CD4-positive, alpha-beta memory T cell (primary cell): ENCODE measurements around the gene CREB3L4. TPM values are rescaled to one million over a fixed set of nuclear protein-coding genes. Genes with fewer than 3 reads are reported as not detected.
"Not testable (repeated sequence)": the region's sequence is repeated elsewhere in the genome, so short reads cannot be mapped to it uniquely, and the experiment has no call there.

Experiments
- CTCF ChIA-PET: fragments of 350-600 bp; sonication (Branson Sonifier 250); formaldehyde crosslinking; loops from one replicate; lab custom pipeline; 2021; ENCODE audit warnings: inconsistent platforms; ENCODE audit not compliant: partially characterized antibody; lab: Charles Lee
- POLR2A ChIA-PET: fragments of 350-600 bp; sonication (Branson Sonifier 250); formaldehyde crosslinking; loops from one replicate; lab custom pipeline; 2021; ENCODE audit not compliant: partially characterized antibody; lab: Charles Lee
- DNase-seq, 5 donors: peaks; one replicate each; pipeline versions ENCODE4 v3.0.0 to v3.0.0-alpha.2; 2020 to 2022; ENCODE audit warnings: mixed read lengths in 1 of 5
- H3K27ac ChIP-seq: one replicate; pipeline ENCODE4 v1.7.0; 2013; ENCODE audit warnings: low read depth, low read length
- H3K27me3 ChIP-seq: 2 replicates; pipeline ENCODE4 v1.7.0; 2013; ENCODE audit warnings: mild to moderate bottlenecking, low read length, moderate library complexity; ENCODE audit not compliant: insufficient read depth
- H3K36me3 ChIP-seq: 2 replicates; pipeline ENCODE4 v1.7.0; 2013; ENCODE audit warnings: mild to moderate bottlenecking, low read length, moderate library complexity; ENCODE audit not compliant: insufficient read depth
- H3K4me1 ChIP-seq: 2 replicates; pipeline ENCODE4 v1.7.0; 2013; ENCODE audit warnings: mild to moderate bottlenecking, low read length, moderate library complexity; ENCODE audit not compliant: insufficient read depth
- H3K4me3 ChIP-seq, 2 donors: one replicate each; pipeline ENCODE4 v1.7.0; 2013; ENCODE audit warnings: low read length in 2 of 2, mild to moderate bottlenecking in 1 of 2
- H3K9me3 ChIP-seq, 2 donors: one replicate each; pipeline ENCODE4 v1.7.0; 2013; ENCODE audit warnings: low read length in 2 of 2, control low read depth in 1 of 2; ENCODE audit not compliant: control insufficient read depth in 1 of 2
- H3K27ac Mint-ChIP-seq, 7 donors: one replicate each; pipeline ENCODE4 v1.8.0; 2020 to 2021; ENCODE audit warnings: mixed read lengths in 7 of 7, mild to moderate bottlenecking in 6 of 7, inconsistent platforms in 3 of 7, moderate library complexity in 3 of 7
- H3K27me3 Mint-ChIP-seq, 2 donors: one replicate each; pipeline ENCODE4 v1.8.0; 2020 to 2021; ENCODE audit warnings: mixed read lengths in 2 of 2
- H3K36me3 Mint-ChIP-seq, 2 donors: one replicate each; pipeline ENCODE4 v1.8.0; 2020 to 2021; ENCODE audit warnings: mixed read lengths in 2 of 2, inconsistent platforms in 1 of 2, mild to moderate bottlenecking in 1 of 2
- H3K4me1 Mint-ChIP-seq, 4 donors: one replicate each; pipeline ENCODE4 v1.8.0; 2020 to 2021; ENCODE audit warnings: mixed read lengths in 4 of 4, mild to moderate bottlenecking in 1 of 4
- H3K4me3 Mint-ChIP-seq, 8 donors: one replicate each; pipeline ENCODE4 v1.8.0; 2020 to 2021; ENCODE audit warnings: mixed read lengths in 8 of 8, mild to moderate bottlenecking in 7 of 8, moderate library complexity in 6 of 8, inconsistent platforms in 3 of 8
- H3K9me3 Mint-ChIP-seq, 8 donors: one replicate each; pipeline ENCODE4 v1.8.0; 2020 to 2021; ENCODE audit warnings: mixed read lengths in 8 of 8, mild to moderate bottlenecking in 5 of 8, inconsistent platforms in 3 of 8, moderate library complexity in 1 of 8
- intact Hi-C: fragments of 100-400 bp; cut with micrococcal nuclease; formaldehyde crosslinking; loops from one replicate; pipeline ENCODE4 v1.15.1; 2023
- polyA plus RNA-seq, 2 donors: library from polyadenylated mRNA; unstranded; fragments of 300-500 nt; fragmentation: Illumina TruSeq; gene quantifications; one replicate each; pipeline ENCODE4 v1.2.3, GENCODE V29; 2021
- total RNA-seq, 2 experiments: library from RNA; stranded (reverse); gene quantifications; one replicate each; pipeline ENCODE4 v1.2.3, GENCODE V29; 2021

Gene CREB3L4
- total and polyA plus RNA-seq, 4 experiments from 2014 or later = 1.2 to 9.8 (median 6.3) TPM

- ChIA-PET POLR2A (interaction anchor here (0.6 to 1.9 kb wide), 3 partner anchors 17 to 238 kb away, joined by 3 to 7 read pairs (median 6); partner anchors contain the start of genes GATAD2B and JTB), CTCF (interaction anchor here (1.1 to 1.5 kb wide), 2 partner anchors 9 to 198 kb away, joined by 3 to 7 read pairs; partner anchors contain the start of gene RAB13)
- H3K9me3 Mint-ChIP-seq = peaks cover 0 to 6% (median 0%) of the 10 kb centered on the region in 8 donors
- peaks cover 18 to 31% (median 24%) of the 10 kb centered on the region in 4 donors for H3K4me1 Mint-ChIP-seq
- Histone ChIP-seq H3K9me3 (no peaks in the 10 kb centered on the region), H3K27me3 (no peaks in the 10 kb centered on the region), H3K4me1 (peaks cover 29% of the 10 kb centered on the region), H3K36me3 (peaks cover 15% of the 10 kb centered on the region), H3K27ac (no peak overlapping the region), H3K4me3 (no peak overlapping the region)
- peak overlapping the region in 2 of 7 donors; percentile 53 to 65 for H3K27ac Mint-ChIP-seq
- no peaks in the 10 kb centered on the region for H3K27me3 Mint-ChIP-seq
- peak overlapping the region in 1 of 8 donors; percentile 10 for H3K4me3 Mint-ChIP-seq
- peaks cover 29 to 41% of the 10 kb centered on the region in 2 donors for H3K36me3 Mint-ChIP-seq
- DNase-seq = no peak
- intact Hi-C loops = no loop called here
Observed at GRCh38 chr1:153995202-153995601, 27.5 kb downstream of the CREB3L4 start.

GRCh38 chr1:153995640-153996039 is 27.9 kb downstream of the CREB3L4 start:
- Mint-ChIP-seq H3K27ac (peak overlapping the region in 3 of 7 donors; percentile 43 to 65 (median 65)), H3K4me1 (peaks cover 14 to 27% (median 20%) of the 10 kb centered on the region in 4 donors), H3K36me3 (peaks cover 29 to 39% of the 10 kb centered on the region in 2 donors), H3K4me3 (peak overlapping the region in 1 of 8 donors; percentile 10), H3K27me3 (no peaks in the 10 kb centered on the region), H3K9me3 (peaks cover 0 to 5% (median 0%) of the 10 kb centered on the region in 8 donors)
- ChIA-PET CTCF (interaction anchor here (1.1 to 1.5 kb wide), 2 partner anchors 9 to 198 kb away, joined by 3 to 7 read pairs; partner anchors contain the start of gene RAB13), POLR2A (interaction anchor here (1.6 to 1.9 kb wide), 2 partner anchors 18 to 73 kb away, joined by 6 to 7 read pairs; partner anchors contain the start of genes GATAD2B and JTB)
- peaks cover 26% of the 10 kb centered on the region for H3K4me1 ChIP-seq
- no peak overlapping the region for H3K4me3 ChIP-seq
- intact Hi-C loops = no loop called here
- DNase-seq = no peak
- no peaks in the 10 kb centered on the region for H3K9me3 ChIP-seq
- peaks cover 15% of the 10 kb centered on the region for H3K36me3 ChIP-seq
- no peak overlapping the region for H3K27ac ChIP-seq
- no peaks in the 10 kb centered on the region for H3K27me3 ChIP-seq

- H3K9me3 Mint-ChIP-seq, H3K4me3 Mint-ChIP-seq, H3K27me3 Mint-ChIP-seq, DNase-seq, H3K27ac ChIP-seq, H3K9me3 ChIP-seq, H3K27me3 ChIP-seq, H3K4me3 ChIP-seq, intact Hi-C loops, CTCF ChIA-PET, POLR2A ChIA-PET: not testable (repeated sequence)
- Histone ChIP-seq H3K4me1 (peaks cover 19% of the 10 kb centered on the region), H3K36me3 (peaks cover 11% of the 10 kb centered on the region)
- H3K36me3 Mint-ChIP-seq = peaks cover 20 to 28% of the 10 kb centered on the region in 2 donors
- peaks cover 8 to 17% (median 12%) of the 10 kb centered on the region in 4 donors for H3K4me1 Mint-ChIP-seq
- peak overlapping the region in 2 of 7 donors; percentile 52 to 70 for H3K27ac Mint-ChIP-seq
Observed at GRCh38 chr1:153996882-153997281, 29.2 kb downstream of the CREB3L4 start.

GRCh38 chr1:154000420-154000819 is 32.7 kb downstream of the CREB3L4 start:
- H3K27me3 Mint-ChIP-seq = no peaks in the 10 kb centered on the region
- peaks cover 4 to 5% of the 10 kb centered on the region in 2 donors for H3K36me3 Mint-ChIP-seq
- H3K4me3 Mint-ChIP-seq = no peak overlapping the region
- CTCF ChIA-PET = interaction anchor here (1.9 kb wide), 1 partner anchor 14 kb away, joined by 4 read pairs; no protein-coding TSS in a partner anchor
- Histone ChIP-seq H3K27ac (no peak overlapping the region), H3K36me3 (no peaks in the 10 kb centered on the region), H3K4me3 (no peak overlapping the region), H3K9me3 (no peaks in the 10 kb centered on the region), H3K27me3 (no peaks in the 10 kb centered on the region), H3K4me1 (no peaks in the 10 kb centered on the region)
- POLR2A ChIA-PET = interaction anchor here (3.3 kb wide), 1 partner anchor 9 kb away, joined by 17 read pairs; no protein-coding TSS in a partner anchor
- H3K4me1 Mint-ChIP-seq = peaks cover under 1 to 4% (median 2%) of the 10 kb centered on the region in 4 donors
- no peak for DNase-seq
- H3K9me3 Mint-ChIP-seq = no peaks in the 10 kb centered on the region
- intact Hi-C loops = no loop called here
- no peak overlapping the region for H3K27ac Mint-ChIP-seq

- no peak overlapping the region for H3K4me3 ChIP-seq
- no peaks in the 10 kb centered on the region for H3K27me3 Mint-ChIP-seq
- no peaks in the 10 kb centered on the region for H3K36me3 Mint-ChIP-seq
- ChIA-PET POLR2A (no interaction called here), CTCF (no interaction called here)
- no peaks in the 10 kb centered on the region for H3K36me3 ChIP-seq
- H3K4me1 ChIP-seq = no peaks in the 10 kb centered on the region
- no peaks in the 10 kb centered on the region for H3K4me1 Mint-ChIP-seq
- H3K9me3 ChIP-seq = no peaks in the 10 kb centered on the region
- H3K4me3 Mint-ChIP-seq = no peak overlapping the region
- no peak overlapping the region for H3K27ac Mint-ChIP-seq
- H3K27ac ChIP-seq = no peak overlapping the region
- H3K27me3 ChIP-seq = no peaks in the 10 kb centered on the region
- DNase-seq = no peak
- intact Hi-C loops = no loop called here
- no peaks in the 10 kb centered on the region for H3K9me3 Mint-ChIP-seq
Observed at GRCh38 chr1:154006136-154006535, 38.4 kb downstream of the CREB3L4 start.

- ChIA-PET CTCF (no interaction called here), POLR2A (interaction anchor here (1.0 kb wide), 1 partner anchor 22 kb away, joined by 3 read pairs; no protein-coding TSS in a partner anchor)
- no peak overlapping the region for H3K27ac Mint-ChIP-seq
- H3K36me3 Mint-ChIP-seq = no peaks in the 10 kb centered on the region
- intact Hi-C loops = no loop called here
- H3K4me3 Mint-ChIP-seq = no peak overlapping the region
- Histone ChIP-seq H3K36me3 (no peaks in the 10 kb centered on the region), H3K9me3 (no peaks in the 10 kb centered on the region), H3K4me1 (no peaks in the 10 kb centered on the region), H3K4me3 (no peak overlapping the region), H3K27me3 (no peaks in the 10 kb centered on the region), H3K27ac (no peak overlapping the region)
- H3K4me1 Mint-ChIP-seq = no peaks in the 10 kb centered on the region
- no peak for DNase-seq
- peaks cover 0 to 1% (median 0%) of the 10 kb centered on the region in 8 donors for H3K9me3 Mint-ChIP-seq
- H3K27me3 Mint-ChIP-seq = no peaks in the 10 kb centered on the region
Observed at GRCh38 chr1:154012129-154012528, 44.4 kb downstream of the CREB3L4 start.

- H3K9me3 ChIP-seq, H3K9me3 Mint-ChIP-seq, H3K27ac ChIP-seq, H3K36me3 ChIP-seq, CTCF ChIA-PET, H3K4me3 ChIP-seq, DNase-seq, H3K4me1 ChIP-seq, intact Hi-C loops, H3K4me3 Mint-ChIP-seq, POLR2A ChIA-PET, H3K4me1 Mint-ChIP-seq, H3K27me3 ChIP-seq, H3K27me3 Mint-ChIP-seq, H3K36me3 Mint-ChIP-seq, H3K27ac Mint-ChIP-seq: not testable (repeated sequence)
Observed at GRCh38 chr1:154012543-154012942, 44.8 kb downstream of the CREB3L4 start.
